GM21515 (cell line): ENCODE results near the gene PTPRD.

ENCODE experiments used
- ATAC-seq: cut with Tn5 transposase; IDR thresholded peaks from one replicate; pipeline ENCODE4 v1.9.1; 2021; ENCODE audit not compliant: unreplicated experiment

The PTPRD gene

DNA sequence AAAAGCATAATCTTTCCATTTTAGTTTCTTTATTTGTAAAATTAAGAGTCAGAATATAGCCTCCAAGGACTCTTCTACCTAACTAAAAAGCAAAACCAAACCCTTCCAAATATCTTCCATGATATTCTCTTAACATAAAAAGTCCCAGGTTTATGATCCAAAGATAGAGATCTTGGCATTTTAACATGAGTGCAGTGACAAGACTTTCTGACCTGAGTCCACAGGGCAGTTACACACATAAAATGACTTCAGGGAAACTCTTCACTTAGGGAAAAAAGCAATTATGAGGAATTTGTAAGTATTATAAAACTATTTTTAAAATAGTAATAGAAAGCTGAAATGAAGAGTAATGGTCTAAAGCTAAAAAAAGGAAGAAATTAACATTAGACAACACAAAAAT is 2040.6 kb downstream of the PTPRD start:
- ATAC-seq = no peak

DNA sequence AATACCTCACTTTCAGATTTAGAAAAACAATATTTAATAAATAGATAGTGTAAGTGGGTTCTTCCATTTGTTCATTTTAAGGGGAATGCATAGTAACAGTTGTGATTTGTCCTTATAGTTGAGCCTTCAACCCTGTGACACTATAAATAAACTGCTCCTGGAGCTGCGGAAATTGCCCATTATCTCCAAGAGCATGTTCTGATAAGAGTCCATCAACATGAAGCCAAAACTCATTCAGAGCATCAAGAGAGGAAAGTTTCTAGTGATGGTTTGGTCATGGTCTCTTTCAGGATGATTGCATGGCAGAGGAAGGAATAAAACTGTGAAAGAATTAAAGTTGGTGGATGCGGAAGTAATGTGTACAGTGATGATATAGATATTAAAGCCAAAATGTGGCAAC is 2041.2 kb downstream of the PTPRD start:
- no peak for ATAC-seq

DNA sequence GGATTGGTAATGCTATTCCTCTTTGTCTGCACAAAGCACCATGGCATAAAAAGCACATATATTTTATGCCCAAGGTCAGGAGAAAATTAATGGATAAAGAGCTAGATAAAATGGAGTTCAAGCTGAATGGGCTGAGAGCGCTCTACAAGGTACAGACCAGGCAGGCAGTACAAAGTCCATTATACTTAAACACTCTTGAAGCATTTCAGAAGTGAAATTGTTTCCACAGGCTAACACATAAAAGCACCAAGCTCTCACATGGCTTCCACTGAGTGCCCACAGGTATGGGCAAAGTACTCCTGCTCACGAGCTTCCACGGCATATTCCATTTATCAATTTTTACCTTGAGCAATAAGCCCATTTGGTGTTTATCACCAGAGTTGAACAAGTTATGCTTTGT is 2042.0 kb downstream of the PTPRD start:
- ATAC-seq = no peak

DNA sequence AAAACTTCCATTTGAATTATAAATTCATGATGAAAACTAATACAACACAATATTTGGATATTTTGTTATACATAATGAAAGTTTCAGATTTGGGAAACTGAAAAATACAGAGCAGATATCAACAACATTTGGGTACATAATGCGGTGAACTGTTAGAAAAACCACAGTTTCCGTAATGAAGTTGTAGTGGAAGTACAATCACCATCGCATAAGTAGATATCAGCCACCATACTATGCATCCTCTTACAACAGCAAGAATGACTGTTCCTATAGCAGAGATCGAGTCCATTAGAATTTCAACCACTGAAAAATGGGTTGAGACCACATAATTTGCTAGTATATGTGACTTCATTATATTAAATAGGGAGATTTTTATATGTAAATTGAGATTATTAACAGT is 2043.0 kb downstream of the PTPRD start:
- no peak for ATAC-seq

DNA sequence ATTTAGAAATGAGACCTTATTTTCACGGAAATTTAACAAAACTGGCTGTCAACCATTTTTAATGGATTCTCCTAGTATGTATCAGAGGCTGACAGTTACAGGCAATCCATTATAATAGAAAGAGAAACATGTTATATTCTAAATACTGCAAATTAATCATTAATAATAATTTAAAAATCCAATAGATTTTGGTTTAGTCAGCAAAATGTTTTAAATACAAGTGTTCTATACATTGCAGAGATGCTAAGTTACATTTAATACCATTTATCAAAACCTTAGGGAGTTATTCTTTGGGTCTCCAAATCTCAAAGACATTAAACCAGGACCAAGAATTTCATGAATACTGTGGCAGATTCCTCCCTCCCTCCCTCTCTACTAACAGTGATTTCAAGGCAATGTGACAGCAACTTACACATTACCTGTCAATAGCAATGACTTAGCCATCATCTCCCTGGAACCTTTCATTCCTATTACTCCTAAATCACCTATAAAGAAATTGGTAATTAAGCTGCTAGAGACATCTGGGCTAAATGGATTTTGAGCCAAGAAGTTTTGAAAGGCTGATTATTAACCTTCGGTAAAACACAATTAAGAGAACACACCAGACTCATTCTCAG is 2044.7 kb downstream of the PTPRD start:
- ATAC-seq = no peak

DNA sequence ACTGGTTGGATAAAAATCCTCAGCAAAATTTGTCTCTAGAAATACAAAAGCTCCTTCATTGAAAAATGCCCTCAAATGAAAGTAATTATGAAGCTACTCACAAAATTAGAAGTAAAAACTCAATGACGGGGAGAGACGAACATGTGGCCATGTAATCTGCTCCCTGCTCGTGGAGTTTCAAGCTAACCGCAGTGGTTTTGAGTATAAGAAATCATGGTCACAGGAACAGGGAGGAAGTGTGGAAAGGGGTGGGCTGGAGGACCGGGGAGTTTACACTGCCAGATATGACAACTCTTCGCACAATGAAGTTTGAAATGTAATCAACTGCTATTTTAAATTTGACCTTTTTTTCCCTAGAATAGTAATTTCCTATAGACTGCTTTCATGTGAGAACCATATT is 2047.8 kb downstream of the PTPRD start:
- ATAC-seq = no peak

DNA sequence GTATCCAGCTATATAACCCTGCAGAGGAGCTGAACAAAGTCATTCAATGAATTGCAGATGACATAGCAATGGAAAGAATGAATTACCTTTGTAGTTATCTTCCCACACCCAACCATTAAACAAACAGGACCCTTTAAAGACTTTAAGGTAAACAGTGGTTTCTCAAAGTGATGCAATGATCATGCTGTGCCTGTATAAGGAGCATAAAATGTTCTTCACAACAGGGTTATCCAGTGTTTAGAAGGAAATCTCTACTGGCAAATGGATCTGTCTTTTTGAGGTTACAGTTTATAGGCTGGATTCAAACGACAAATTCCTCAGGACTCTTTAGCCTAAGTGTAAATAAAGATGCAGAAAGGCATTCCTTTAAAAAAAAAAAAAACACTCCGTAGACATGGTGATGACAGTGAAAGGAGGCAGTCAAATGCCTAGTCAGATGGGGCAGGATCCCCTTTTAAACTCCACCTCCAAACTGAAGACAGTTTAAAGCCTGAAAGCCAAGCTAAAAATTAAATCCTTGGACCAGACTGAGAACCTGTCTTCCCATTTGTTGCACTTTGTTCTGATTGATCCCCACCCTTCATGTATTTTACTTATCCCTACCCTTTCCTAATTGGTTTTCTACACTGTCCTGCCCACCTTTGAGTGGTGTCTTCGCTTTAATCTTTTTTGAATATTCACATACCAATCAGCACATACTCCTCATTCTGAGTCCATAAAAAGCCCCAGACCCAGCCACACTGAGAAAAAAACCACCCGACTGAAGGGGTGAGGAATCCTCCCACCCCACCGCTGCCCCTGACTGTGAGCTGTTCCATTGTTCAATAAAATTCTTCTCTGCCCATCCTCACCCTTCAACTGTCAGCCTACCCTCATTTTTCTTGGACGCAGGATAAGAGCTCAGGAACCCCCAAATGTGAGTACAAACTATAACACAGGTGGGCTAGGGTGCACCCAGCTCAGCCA is 2052.0 kb downstream of the PTPRD start:
- no peak for ATAC-seq

DNA sequence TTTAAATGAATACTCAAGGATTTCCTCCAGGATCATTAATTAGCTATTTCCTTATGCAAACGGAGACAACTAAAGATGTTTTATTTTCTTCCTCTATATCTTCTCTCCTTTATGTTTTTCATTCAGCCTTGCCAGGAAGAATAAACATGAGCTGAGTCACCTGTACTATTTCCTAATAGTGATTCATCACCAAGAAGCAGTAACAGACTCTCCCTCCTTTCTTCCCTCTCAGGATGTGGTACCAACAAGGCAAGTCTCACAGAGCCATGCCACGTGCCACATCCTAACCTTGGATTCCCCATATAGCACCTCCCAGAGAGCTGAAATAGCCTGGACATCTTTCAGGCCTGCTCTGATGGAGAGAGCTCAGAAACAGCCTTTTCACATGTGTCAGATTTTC is 2054.6 kb downstream of the PTPRD start:
- no peak for ATAC-seq

DNA sequence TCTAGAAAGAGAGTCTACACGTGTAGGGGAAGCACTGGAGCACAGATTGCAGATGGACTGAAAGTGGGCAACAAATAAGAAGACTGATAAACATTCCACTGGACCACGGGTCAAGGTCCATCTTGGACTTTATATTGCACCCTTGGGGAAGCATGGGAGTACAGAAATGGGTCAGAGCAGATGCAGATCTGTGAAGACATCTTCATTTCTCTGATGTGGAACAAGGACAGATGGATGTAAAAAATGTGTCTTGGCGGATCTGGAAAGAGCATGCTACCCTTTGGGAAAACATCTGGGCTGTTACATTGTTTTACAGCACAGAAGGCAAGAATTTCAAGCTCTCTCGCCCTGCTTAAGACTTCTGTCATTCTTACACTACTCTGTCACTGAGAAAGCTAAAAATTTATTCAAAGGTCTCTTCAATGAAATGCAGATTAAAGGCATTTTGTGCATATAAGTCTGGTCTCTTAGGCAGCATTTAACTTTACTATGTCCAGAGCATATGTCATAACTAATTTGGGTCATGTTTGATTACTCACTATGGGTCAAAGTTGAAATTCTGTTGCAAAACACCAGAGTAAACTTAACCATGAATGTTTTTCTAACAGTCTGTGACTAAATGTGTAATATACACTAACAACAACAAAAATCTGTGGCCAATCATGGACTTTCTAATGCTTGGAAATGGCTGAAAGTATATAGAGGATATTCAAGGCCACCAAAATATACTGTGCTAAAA is 2056.9 kb downstream of the PTPRD start:
- no peak for ATAC-seq

DNA sequence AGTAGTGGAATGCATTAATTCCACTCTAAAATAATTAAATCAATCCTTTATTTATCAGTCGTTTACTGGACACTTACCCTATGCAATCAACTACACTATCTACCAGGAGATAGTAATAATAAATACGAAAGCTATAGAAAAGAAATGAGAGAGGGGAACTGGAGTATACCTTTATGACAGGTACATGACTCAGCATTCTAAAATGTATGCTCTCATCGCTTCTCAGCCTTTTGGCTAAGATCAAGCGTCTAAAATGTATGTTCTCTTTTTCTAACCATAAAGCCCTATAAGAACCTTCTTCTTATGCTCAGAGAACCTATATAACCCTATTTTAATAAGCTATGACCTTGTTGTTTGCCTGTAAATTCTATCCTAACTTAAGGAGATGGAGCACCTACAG is 2059.4 kb downstream of the PTPRD start:
- no peak for ATAC-seq

DNA sequence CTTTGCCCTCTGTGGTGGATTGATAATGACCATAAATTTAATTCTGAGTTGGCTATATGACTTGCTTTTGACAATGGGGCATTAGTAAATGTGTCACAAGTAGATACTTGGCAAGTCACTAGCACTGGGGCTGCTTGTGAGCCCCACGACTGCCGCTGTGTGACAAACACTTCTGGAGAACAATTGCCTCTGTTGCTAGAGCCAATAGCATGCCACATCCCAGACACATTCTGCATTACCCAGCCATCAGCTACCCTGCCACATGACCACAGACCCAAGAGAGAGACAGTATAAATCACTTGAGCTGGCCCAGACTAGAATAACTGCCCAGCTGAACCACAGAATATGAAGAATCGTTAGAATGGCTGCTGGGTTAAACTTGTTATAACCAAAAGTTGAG is 2060.1 kb downstream of the PTPRD start:
- ATAC-seq = no peak

DNA sequence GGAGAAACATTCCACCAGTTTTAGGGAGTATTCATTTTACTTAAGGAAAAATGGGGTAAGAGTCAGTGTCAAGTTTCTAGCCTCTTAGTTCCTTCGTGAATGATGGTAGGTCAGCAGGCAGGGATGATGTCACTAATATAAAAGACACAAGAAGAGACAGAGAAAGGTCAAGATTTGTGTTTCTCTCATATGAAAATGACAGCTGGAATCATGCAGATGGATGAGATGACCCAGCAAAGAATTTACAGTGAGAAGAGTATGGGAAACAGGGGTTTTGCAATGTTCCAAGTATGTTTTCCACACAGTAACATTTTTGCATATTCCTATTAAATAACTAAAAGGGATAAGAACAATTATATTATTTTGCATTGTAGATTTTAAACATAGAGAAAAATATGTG is 2063.6 kb downstream of the PTPRD start:
- no peak for ATAC-seq

DNA sequence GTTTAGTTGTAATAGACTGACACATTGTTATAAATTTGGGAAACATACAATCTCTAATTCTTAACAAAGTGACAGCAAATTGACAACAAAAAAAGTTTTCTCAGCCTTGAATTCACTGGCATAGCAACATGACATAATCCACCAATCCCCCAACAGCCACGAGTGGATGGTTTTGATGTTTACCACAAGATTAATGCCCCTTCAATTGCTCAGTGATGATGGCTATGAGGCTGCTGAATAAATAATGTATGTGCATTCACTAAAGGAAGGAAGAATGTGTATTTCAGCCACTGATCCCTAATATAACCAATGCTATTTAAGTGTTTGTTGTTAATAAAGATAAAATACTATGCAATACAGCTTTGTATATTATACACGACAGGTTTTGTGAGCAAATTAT is 2069.6 kb downstream of the PTPRD start:
- ATAC-seq = no peak

DNA sequence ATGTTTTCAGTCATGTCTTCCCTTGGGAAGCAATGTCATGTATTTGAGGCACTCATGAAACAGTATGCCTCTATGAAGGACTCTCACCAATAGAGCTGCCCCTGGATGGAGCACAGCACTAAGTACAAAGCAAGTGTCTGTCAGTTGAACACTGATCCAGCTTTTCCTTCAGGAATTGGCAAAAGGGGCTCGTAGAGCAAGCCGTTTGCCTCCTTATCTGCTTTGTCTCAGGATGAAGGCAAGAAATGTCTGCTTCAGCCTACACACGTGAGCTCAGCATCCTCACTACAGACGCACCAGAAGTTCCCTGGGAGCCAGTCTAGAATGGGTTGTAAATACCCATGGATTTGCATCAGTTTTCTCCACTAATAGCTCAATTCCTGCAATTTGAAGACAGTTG is 2070.3 kb downstream of the PTPRD start:
- no peak for ATAC-seq

DNA sequence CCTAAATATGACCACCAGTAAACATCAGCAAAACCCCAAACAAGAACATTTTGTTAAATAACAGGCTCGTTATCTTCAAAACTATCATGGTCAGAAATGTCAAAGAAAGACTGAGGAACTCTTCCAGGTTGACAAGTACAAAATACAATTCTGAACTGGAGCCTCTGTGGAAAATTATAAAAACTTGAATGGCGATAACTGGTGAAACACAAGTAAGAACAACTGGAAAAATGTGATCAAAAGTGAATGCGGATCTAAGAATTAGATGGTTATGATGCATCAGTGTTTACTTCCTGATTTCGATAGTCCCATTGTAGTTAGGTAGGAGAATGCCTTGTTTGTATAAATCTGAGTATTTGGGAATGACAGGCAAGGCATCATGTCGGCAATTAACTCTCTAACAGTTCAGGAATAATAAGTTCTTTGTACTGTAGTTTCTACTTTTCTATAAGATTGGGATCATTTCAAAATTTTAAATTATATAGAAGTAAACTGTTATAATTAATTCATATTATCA is 2073.1 kb downstream of the PTPRD start:
- ATAC-seq = no peak

DNA sequence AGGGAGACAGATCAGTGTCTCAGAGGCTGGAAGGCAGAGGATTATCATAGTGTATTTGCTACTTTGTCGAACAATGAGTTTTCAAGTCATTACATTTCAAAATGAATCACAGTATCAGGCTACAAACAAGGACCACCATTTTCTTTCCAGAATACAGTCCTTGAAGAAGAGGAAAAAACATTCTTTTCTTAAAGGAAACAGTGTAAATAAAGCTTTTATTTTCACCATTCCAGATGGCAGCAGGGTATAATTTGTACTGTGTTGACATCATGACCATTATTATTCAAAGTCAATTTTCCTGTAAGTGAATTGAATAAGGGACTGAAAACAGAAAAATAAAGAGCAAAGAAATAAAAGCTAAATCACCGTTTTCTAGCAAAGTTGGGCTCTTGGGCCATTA is 2076.0 kb downstream of the PTPRD start:
- no peak for ATAC-seq

DNA sequence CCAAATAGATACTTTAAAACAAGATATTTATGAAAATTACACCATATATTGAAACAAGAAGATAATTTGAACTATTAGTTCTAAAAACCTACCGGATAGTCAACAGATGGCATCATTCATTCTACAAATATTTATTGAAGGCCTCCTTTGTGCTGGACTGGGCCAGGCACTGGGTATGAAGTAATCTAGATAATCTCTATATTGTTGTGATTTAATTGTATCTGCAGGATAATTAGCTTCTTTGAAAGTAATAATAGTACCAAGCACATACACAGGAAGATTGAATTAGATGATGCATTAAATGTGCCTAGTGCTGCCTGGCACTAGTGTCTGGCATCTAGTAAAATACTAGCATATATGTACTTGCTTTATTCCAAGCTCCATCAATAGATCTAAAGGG is 2078.0 kb downstream of the PTPRD start:
- ATAC-seq = no peak

DNA sequence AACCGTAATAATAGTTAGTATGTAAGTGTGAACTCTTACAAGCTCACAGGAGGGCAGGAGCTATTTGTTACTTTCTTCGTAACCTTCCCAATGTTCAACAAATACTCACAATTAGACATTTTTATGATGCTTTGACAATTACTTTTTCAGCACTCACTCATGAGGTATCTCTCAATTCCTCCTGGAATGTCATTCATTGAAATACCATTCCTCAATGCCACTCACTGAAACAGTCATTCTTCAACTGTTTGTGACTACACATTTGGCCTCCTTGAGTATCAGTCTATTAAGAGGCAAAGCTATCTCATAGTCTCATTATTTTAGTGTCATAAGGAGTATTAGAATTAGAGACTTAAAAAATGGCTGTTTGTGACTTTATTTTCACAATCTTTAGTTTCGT is 2079.1 kb downstream of the PTPRD start:
- no peak for ATAC-seq

DNA sequence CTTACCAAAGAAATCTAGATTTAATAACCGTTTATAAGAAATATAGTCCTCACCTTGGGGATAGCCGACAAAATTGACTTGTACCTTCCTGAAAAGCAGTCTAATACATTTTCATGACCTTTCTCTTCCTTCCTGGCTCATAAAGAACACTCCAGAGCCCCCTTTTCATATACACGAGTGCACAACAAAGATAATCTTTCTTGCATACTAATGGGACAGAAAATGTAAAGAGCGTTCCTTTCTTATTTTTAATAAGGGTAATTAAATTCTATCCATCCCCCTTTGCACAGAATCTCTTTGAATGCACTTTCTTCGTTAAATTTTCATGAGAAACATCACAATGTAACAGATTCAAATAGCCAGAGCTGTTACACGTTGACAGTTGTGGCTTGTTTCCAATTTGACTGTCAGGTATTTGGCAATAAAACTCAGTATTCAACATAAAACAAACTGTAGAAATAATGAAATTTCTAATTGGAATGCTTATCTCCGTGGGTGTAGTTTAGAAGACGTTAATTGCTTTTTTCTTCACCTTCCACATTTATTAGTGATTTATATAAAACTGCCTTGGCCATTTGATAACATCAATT is 2080.9 kb downstream of the PTPRD start:
- no peak for ATAC-seq

DNA sequence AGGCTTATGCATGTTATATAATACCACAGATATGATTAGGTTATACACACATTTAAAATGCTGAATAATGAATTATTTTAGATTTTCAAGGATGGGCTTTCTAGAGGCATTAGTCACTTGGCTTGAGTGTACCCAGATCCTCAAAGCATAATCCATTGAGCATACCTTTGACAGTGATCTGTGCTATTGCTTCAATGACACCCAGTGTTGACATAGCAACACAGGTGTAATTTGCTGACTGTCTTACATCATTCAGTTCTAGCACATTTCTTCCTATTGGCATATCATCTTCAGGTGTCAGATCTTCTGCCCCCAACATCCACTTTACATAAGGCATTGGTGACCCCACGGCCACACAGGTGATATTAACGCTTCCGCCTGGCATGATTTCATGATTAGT is 2091.7 kb downstream of the PTPRD start:
- ATAC-seq = no peak

DNA sequence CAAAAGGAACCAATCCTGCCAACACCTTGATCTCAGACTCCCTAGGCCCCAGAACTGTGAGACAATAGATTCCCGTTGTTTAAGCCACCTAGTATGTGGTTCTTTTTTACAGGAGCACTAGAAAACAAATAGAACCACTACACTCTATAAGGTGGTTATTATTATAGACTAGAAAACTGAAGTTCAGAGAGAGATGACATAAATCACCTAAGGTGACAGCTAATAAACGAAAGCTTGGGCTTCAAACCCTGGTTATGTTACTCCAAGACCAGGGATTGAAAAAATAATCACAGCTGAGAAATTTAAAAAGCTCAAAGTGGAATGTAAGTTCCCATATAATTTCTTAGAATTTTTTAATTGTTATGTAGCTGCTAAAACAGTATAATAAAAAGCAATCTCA is 2097.1 kb downstream of the PTPRD start:
- ATAC-seq = no peak
